Calu3 (cell line): ENCODE data around the gene RBM47. TPM values are rescaled to one million over a fixed set of nuclear protein-coding genes. Genes with fewer than 3 reads are reported as not detected.

ENCODE experiments used
- Bru-seq: library from RNA; stranded (reverse); fragments of 400-500 nt; gene quantifications from one replicate; lab custom pipeline; 2021; lab: Mats Ljungman, UMichigan
- BruChase-seq, 2 experiments: library from RNA; stranded (reverse); fragments of 400-500 nt; gene quantifications; one replicate each; lab custom pipeline; 2021; lab: Mats Ljungman, UMichigan
- BruUV-seq: library from RNA; stranded (reverse); fragments of 400-500 nt; replicated peaks from 2 replicates; lab custom pipeline; 2021; lab: Mats Ljungman, UMichigan
- CTCF ChIA-PET: fragments of 300-600 bp; sonication (Branson Sonifier 250); formaldehyde crosslinking; loops from one replicate; lab custom pipeline; 2022; ENCODE audit warnings: antibody characterized with exemption; lab: Charles Lee
- DNase-seq: peaks from one replicate; pipeline ENCODE4 v3.0.0; 2022
- H3K27ac Mint-ChIP-seq: one replicate; pipeline ENCODE4 v1.8.0; 2022; ENCODE audit warnings: mixed read lengths; ENCODE audit not compliant: unreplicated experiment
- H3K27me3 Mint-ChIP-seq: one replicate; pipeline ENCODE4 v1.8.0; 2022; ENCODE audit warnings: mixed read lengths; ENCODE audit not compliant: unreplicated experiment
- H3K36me3 Mint-ChIP-seq: one replicate; pipeline ENCODE4 v1.8.0; 2022; ENCODE audit warnings: mild to moderate bottlenecking, moderate library complexity, mixed read lengths; ENCODE audit not compliant: insufficient read depth, unreplicated experiment
- H3K4me1 Mint-ChIP-seq: one replicate; pipeline ENCODE4 v1.8.0; 2022; ENCODE audit warnings: mild to moderate bottlenecking, low read depth, mixed read lengths; ENCODE audit not compliant: unreplicated experiment
- H3K4me3 Mint-ChIP-seq: one replicate; pipeline ENCODE4 v1.8.0; 2022; ENCODE audit warnings: mild to moderate bottlenecking, low read depth, moderate library complexity, mixed read lengths; ENCODE audit not compliant: unreplicated experiment
- H3K9me3 Mint-ChIP-seq: one replicate; pipeline ENCODE4 v1.8.0; 2022; ENCODE audit warnings: low read depth, mixed read lengths; ENCODE audit not compliant: unreplicated experiment
- CTCF ChIP-seq: fragments of 200-600 bp; IDR thresholded peaks from one replicate; pipeline ENCODE4 v1.8.0; 2022; ENCODE audit warnings: antibody characterized with exemption; ENCODE audit not compliant: unreplicated experiment
- intact Hi-C: fragments of 100-400 bp; cut with micrococcal nuclease; formaldehyde crosslinking; loops from one replicate; pipeline ENCODE4 v1.10.0; 2022; ENCODE audit not compliant: unreplicated experiment
- long read RNA-seq: library from polyadenylated mRNA; stranded (forward); transcript quantifications from one replicate; pipeline ENCODE4 v2.0.0, GENCODE V29; 2022
- total RNA-seq: library from RNA; stranded (reverse); gene quantifications from 2 replicates; pipeline ENCODE4 v1.2.3, GENCODE V29; 2022

Gene RBM47
- total RNA-seq (86.6 and 106 TPM in 2 replicates), Bru-seq, nascent RNA (percentile 95 among the genes with signal in this experiment), BruChase-seq, experiment 1, labeled RNA remaining after a 6-hour chase (percentile 89 among the genes with signal in this experiment), BruChase-seq, experiment 2, labeled RNA remaining after a 2-hour chase (percentile 88 among the genes with signal in this experiment)
- long read RNA-seq, full-length matches to known transcripts = 27 of 89 reads
- long read RNA-seq, partial matches to known transcripts = 6 of 89 reads
- long read RNA-seq, other reads (novel, unspliced or antisense) = 56 of 89 reads

- TF ChIP-seq CTCF = no peak
- Mint-ChIP-seq H3K4me3 (peak within 1 kb of the TSS; percentile 94), H3K9me3 (no peaks in the 10 kb centered on the region), H3K27ac (peak within 1 kb of the TSS; percentile 98), H3K36me3 (peaks cover 51% of the 10 kb centered on the region), H3K27me3 (no peaks in the 10 kb centered on the region), H3K4me1 (peaks cover 21% of the 10 kb centered on the region)
- CTCF ChIA-PET = interaction anchor here (0.6 to 1.2 kb wide), 2 partner anchors 89 to 318 kb away, joined by 3 read pairs; no protein-coding TSS in a partner anchor
- intact Hi-C loops = loop anchor here (2.0 to 5.0 kb wide), 4 partner anchors 33 to 117 kb away; no protein-coding TSS in a partner anchor
- DNase-seq = peak; percentile 78
- no TSS peak for BruUV-seq
These were observed at the start of gene RBM47 for GRCh38 chr4:40629401-40630334. Gene RBM47 (minus strand): TSS chr4:40629864. CDS start chr4:40438893, 190,971 bp downstream.

- DNase-seq = no peak
- no peaks in the 10 kb centered on the region for H3K36me3 Mint-ChIP-seq
- H3K27me3 Mint-ChIP-seq = no peaks in the 10 kb centered on the region
- CTCF ChIA-PET = no interaction called here
- no TSS peak for BruUV-seq
- H3K4me3 Mint-ChIP-seq = no peak overlapping the region
- H3K9me3 Mint-ChIP-seq = no peaks in the 10 kb centered on the region
- peaks cover 4% of the 10 kb centered on the region for H3K4me1 Mint-ChIP-seq
- intact Hi-C loops = no loop called here
- no peak for TF ChIP-seq CTCF
- H3K27ac Mint-ChIP-seq = no peak overlapping the region
These were observed 48.8 kb upstream of the RBM47 start for GRCh38 chr4:40678421-40678820.

GRCh38 chr4:40675166-40675565 lies 45.5 kb upstream of the RBM47 start:
- H3K27me3 Mint-ChIP-seq = no peaks in the 10 kb centered on the region
- no peak overlapping the region for H3K4me3 Mint-ChIP-seq
- H3K27ac Mint-ChIP-seq = no peak overlapping the region
- CTCF ChIA-PET = interaction anchor here (0.5 to 0.6 kb wide), 2 partner anchors 22 to 24 kb away, joined by 4 to 7 read pairs; no protein-coding TSS in a partner anchor
- no peaks in the 10 kb centered on the region for H3K9me3 Mint-ChIP-seq
- no peak for TF ChIP-seq CTCF
- no peak for DNase-seq
- H3K4me1 Mint-ChIP-seq = peaks cover 23% of the 10 kb centered on the region
- H3K36me3 Mint-ChIP-seq = peaks cover 9% of the 10 kb centered on the region
- no TSS peak for BruUV-seq
- intact Hi-C loops = no loop called here
